ENCODE measurements around the gene TDRD12.
"Not testable (repeated sequence)": the region's sequence is repeated elsewhere in the genome, so short reads cannot be mapped to it uniquely, and the experiment has no call there.

TDRD12 gene

DNA sequence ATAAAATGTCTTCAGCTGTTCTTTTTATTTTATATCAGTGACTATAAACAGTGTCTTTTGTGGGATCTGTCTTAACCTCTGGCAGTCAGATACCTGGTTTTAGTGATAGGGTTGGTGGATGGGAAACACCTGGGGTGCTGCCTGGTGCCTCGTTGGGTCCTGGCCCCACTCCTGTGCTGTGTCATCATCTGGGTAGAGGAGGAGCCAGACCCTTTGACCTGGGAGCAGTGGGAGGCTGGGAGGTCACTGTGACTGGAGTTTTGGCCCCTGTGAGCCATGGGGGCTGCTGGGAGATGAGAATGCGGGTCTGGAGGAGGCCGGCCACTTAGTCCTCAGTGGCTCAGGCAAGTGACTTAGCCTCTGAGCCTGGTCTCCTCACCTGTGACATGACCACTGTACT lies 29.4 kb downstream of the TDRD12 start:
- no peak for DNase-seq

DNA sequence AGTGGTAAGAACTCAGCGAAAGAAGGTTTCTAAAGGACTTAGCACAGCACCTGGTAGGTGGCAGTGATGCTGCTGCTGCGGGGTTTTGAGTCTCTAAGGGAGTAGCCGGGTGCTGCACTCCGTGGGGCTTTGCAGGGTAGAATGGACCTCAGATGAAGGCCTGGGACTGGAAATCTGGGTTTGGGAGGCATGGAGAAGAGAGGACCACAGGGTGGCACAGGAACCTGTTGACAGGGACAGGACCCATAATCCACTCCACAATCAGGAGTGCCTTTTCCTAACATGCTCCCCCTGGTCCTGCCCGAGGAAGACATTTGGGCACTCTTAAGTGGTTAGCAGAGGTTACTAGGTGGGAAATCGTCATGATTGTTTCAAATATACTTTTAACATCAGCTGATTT lies 29.8 kb downstream of the TDRD12 start:
- DNase-seq = no peak

DNA sequence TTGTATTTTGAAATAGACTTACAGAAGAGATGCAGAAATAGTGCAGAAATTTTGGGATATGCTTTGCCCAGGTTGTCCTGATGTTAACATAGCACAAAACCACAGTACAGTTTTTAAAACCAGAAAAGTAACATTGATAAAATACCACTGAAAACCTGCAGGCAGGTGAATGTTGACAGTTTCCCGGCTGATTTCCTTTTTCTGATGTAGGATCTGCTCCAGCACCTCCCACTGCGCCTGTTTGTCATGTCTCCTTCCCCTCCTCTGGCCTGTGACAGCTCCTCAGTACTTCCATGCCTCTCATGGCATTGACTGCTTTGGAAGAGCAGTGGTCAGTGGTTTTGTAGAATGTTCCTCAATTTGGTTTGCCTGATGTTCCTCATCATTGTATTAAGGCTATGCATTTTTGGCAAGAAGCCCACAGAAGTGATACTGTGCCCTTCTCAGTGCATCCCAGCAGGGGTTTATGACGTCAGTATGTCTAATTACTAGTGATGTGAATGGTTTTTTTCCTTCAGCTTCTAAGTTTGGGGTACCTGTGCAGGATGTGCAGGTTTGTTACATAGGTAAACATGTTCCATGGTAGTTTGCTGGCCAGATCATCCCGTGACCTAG lies 31.0 kb downstream of the TDRD12 start:
- DNase-seq = no peak

DNA sequence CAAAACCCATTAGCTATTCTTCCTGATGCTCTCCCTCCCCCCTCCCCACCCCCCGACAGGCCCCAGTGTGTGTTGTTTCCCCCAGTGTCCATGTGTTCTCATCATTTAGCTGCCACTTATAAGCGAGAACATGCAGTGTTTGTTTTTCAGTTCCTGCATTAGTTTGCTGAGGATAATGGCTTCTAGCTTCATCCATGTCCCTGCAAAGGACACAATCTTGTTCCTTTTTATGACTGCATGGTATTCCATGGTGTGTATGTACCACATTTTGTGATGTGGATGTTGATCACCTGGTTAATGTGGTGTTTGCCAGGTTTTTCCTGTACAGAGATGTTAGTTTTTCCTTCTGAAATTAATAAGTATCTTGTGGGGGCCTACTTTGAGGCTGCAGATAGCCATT lies 31.5 kb downstream of the TDRD12 start:
- DNase-seq = no peak

DNA sequence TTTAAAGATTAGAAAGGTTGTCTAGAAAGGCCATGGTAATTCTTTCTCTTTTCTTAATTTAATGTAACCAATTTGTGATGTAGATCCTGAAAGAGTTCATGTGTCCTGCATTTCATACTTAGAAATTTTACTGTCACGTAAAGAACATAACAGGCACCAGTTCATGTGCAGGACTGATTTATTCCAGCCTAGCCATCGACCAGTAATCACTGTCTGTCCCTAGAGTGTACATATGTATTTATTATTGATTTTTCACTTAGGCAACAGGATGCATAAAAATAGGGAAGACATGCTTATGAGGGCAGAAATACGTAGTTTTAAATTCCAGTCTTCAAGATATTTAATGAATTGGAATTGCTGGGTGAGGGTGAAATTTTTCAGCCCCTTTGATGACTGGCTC lies 37.6 kb downstream of the TDRD12 start:
- DNase-seq = no peak

DNA sequence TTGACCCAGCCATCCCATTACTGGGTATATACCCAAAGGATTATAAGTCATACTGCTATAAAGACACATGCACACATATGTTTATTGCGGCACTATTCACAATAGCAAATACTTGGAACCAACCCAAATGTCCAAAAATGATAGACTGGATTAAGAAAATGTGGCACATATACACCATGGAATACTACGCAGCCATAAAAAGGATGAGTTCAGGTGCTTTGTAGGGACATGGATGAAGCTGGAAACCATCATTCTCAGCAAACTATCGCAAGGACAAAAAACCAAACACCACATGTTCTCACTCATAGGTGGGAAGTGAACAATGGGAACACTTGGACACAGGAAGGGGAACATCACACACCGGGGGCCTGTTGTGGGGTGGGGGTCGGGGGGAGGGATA lies 45.8 kb downstream of the TDRD12 start:
- not testable (repeated sequence) for DNase-seq

DNA sequence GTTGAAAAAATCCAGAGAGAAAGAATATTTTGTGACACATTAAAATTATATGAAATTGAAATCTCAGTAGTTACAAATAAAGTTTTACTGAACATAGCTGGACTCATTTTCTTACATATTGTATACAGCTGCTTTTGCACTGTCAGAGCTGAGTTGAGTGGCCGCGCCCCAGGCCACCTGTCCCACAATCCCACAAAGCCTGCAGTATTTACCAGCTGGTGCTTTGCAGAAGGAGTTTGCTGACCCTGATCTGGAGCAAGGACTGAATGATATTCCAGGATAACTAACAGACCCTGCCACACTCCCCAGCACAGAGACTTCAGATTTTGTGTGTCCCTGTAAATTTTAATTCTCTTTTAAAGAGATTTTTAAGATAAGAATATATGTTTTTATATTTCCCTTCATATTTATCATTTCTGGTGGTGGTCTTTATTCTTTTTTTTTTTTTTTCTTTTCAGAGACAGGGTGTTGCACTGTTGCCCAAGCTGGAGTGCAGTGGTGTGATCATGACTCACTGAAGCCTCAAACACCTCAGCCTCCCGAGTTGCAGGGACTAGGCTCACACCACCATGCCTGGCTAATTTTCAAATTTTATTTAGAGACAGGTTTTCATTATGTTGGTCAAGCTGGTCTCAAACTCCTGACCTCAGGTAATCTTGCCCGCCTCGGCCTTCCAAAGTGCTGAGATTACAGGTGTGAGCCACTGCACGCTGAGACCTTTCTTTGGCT lies 48.5 kb downstream of the TDRD12 start:
- DNase-seq = no peak

DNA sequence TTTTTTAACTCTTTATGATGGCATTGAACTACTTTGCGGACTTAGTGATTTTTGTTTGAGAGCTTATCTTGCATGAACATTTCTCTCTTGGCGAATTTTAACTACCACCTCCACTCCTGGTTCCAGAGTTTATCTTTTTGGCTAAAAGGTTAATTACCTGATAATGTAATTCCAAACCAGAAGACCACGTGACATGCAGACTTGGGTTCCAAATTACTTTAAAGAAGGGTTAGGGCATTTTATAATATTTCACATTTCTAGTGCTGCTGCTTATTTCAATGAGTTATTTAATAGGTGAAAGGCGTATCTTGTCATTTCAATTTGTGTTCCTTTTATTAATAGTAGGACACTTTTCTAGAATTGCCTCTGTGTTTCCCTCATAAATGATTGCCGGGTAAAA lies 52.0 kb downstream of the TDRD12 start:
- DNase-seq = no peak

DNA sequence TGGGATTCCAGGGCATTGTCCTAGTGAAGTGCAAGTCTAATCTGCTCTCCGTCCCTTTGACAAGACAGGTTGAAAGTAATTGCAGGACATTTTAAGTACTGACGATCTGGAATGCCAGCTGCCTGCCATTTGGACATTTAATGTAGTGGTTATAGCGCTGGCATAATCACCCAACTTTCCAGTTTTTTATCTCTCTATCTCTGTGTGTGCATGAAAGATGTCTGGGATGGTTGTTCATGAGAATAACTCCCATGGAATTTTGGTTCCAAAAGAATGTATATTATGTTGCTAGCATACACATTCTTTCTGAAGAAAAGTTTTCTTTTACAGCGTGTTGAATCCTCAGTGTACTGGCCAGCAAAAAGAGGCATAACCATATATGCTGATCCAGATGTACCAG lies 53.6 kb downstream of the TDRD12 start:
- no peak for DNase-seq

DNA sequence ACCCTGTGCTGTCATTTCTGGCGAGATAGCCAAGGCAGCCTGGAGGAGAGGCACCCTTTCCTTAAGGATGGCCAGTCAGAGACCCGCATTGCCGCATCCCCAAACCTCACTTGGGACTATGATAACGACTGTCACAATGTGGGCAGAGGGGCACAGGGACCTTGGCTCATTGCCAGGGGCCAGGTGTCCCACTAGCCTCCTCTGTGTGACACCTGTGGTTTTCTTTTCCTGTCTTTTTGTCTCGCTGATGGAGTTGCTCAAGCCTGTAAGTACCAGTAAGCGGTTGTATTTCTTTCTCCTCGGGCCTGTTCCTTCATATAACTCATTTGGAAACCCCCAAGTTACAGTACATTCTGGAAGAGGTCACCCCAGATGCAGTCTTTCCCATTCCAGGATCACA lies 59.5 kb downstream of the TDRD12 start:
- DNase-seq = no peak

DNA sequence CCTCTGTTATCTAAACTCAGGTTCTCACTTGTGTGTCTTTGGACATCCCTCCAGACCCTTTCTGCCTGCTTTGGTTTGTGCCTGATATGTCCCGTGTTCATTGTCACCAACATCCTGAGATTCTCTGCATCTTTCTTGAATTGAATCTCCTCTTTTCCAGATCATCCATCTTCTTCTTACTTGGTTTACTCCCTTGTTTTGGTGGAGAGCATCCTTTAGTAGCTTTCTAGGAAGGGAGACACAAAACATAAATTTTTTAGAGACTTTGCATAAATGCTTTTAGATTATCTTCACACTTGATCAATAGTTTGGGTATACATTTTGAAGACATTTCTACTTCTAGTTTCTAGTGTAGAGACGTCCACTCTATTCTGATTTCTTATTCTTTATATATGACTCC lies 61.7 kb downstream of the TDRD12 start:
- no peak for DNase-seq

DNA sequence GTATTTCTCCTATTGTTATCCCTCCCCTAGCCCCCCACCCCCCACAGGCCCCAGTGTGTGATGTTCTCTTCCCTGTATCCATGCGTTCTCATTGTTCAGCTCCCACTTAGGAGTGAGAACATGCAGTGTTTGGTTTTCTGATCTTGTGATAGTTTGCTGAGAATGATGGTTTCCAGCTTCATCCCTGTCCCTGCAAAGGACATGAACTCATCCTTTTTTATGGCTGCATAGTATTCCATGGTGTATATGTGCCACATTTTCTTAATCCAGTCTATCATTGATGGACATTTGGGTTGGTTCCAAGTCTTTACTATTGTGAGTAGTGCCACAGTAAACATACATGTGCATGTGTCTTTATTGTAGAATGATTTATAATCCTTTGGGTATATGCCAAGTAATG lies 62.5 kb downstream of the TDRD12 start:
- not testable (repeated sequence) for DNase-seq

DNA sequence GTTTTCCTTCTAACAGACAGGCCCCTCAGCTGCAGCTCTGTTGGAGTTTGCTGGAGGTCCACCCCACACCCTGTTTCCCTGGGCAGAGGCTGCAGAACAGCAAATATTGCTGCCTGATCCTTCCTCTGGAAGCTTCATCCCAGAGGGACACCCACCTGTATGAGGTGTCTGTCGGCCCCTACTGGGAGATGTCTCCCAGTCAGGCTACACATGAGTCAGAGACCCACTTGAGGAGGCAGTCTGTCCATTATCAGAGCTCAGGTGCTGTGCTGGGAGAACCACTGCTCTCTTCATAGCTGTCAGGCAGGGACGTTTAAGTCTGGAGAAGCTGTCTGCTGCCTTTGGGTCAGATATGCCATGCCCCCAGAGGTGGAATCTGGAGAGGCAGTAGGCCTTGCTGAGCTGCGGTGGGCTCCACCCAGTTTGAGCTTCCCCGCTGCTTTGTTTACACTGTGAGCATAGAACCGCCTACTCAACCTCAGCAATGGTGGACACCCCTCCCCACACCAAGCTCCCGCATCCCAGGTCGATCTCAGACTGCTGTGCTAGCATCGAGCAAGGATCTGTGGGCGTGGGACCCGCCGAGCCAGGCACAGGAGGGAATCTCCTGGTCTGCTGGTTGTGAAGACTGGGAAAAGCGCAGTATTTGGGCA lies 67.7 kb downstream of the TDRD12 start:
- not testable (repeated sequence) for DNase-seq

DNA sequence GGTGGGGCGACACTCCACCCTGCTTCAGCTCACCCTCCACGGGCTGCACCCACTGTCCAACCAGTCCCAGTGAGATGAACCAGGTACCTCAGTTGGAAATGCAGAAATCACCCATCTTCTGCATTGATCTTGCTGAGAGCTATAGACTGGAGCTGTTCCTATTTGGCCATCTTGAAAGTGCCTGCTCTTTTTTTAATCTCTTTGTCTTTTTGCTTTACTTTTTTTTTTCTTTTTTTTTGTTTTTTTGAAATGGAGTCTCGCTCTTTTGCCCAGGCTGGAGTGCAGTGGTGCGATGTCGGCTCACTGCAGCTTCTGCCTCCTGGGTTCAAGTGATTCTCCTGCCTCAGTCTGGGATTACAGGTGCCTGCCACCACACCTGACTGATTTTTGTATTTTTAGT lies 68.3 kb downstream of the TDRD12 start:
- DNase-seq = not testable (repeated sequence)

DNA sequence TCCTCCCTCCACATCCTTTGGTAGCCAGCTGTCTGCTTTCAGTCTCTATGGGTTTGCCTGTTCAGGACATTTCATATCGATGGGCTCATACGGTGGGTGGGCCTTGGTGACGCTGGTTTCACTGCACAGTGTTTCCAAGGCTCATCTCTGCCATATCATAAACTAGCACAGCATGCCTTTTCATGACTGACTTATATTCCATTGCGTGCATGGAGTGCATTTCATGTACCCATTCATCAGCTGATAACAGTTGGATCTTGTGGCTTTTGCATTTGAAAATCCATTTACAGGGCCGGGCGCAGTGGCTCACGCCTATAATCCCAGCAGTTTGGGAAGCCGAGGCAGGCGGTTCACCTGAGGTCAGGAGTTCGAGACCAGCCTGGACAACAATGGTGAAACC lies 69.9 kb downstream of the TDRD12 start:
- DNase-seq = no peak

DNA sequence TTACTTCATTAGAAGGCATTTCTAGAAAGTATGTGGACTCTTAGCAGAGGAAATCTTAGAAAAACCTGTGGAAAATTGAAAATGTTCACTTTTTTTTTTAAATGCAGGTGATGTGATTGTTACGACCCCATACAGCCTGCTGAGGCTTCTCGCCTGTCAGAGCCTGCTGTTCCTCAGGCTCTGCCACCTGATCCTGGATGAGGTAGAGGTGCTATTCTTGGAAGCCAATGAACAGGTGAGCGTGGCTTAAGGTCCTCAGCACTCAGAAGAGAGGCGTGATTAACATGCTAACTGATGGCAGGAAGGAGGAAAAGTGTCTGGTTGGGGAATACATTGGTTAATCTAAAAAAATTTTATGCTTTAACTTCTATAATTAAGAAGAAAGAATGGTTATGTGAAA lies 78.6 kb downstream of the TDRD12 start:
- no peak for DNase-seq

DNA sequence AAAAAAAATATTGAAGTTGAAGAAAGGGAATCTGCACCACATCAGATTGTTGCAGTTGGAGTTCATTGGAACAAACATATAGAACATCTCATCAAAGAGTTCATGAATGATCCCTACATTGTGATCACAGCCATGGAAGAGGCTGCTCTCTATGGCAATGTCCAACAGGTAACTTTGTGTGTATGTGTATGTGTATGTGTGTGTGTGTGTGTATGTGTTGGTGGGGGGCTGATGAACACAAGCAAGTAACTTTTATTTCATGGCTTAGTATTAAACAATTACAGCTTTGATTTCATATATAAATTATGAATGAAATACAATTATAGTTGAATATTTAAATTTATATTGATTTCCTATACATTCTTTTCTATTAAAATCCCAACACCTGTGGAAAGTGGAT lies 80.6 kb downstream of the TDRD12 start:
- DNase-seq = no peak

DNA sequence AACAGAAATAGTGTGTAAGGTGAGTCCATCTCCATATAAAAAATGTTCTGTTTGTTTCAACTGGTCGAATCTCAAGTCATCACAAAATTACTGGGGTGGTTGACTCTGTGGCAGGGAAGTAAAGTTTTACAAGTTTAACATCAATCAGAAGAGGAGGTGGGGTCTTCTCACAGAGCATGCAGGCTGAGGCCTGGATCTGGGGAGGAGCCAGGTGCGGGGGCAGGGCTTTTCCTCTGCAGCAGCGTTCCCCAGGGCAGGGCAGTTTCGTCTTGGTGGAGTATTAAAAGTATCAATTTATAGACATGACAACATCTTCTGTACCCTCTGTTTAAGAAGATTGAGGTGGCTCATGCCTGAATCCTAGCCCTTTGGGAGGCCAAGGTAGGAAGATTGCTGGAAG lies 81.2 kb downstream of the TDRD12 start:
- DNase-seq = no peak

DNA sequence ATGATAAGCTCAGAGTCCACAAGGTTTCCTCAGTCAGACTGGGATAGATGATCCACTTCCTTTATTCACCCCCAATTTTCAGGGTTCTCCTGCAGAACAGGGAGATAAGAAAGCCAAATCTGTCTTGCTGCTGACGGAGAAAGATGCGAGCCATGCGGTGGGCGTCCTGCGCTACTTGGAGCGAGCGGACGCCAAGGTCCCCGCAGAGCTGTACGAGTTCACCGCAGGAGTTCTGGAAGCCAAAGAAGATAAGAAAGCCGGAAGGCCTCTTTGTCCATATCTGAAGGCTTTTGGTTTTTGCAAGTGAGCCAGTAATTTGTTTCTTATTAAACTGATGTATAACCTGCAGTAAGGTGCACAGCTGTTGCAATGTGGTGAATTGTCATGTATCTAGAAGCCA lies 83.3 kb downstream of the TDRD12 start:
- DNase-seq = no peak

DNA sequence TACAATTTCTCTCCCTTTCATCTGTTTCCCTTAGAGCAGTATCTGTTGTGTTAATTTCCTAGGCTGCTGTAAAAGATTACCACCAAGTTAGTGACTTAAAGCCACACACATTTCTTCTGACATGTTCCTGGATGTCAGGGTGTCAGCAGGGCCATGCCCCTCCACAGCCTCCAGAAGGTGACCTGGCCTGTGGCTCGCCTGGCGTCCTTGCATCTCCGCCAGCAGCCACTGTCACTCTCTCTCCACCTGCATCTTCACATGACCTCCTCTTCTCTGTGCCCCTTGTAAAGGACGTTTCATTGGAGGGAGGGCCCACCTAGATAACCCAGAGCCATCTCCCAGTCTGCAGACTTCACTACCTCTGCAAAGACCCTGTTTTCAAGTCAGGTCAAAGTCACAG lies 88.7 kb downstream of the TDRD12 start:
- DNase-seq = no peak

DNA sequence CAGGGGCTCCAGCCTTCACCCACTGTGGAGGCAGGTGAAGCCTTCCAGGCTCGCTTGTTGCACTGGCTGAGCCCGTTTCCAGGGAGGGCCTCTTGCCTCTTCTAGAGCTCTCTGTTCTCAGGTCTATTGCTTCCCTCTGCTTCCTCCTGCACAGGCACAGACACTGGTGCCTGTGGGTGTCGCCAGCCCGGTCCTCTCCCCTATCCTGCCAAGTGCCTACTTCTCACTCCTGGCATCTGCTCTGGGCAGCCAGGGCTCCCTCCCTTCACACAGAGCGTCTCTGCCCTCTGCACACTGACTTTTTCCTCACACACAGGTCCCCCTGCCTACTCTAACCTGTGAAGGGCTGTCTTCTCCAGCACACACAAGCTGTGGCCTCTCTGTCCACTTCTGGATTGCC lies 89.7 kb downstream of the TDRD12 start:
- no peak for DNase-seq

DNA sequence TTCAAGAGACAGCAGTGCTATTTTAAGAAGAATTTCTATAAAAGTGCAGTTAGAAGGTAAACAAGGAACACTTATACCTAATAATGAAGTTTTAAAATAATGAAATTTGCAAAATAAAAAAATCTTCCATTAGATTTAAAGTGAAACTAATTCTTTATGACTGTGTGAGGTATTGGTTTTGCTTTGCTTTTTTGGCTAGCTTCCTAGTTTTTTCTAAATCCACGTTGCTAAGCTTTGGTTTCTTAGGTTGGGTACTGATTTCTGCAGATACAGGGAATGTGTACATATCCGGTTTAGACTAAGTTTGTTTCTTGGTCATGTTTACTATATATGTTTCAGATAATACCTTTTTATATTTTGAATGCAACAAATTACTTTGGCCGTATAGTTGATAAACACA lies 90.2 kb downstream of the TDRD12 start:
- no peak for DNase-seq

DNA sequence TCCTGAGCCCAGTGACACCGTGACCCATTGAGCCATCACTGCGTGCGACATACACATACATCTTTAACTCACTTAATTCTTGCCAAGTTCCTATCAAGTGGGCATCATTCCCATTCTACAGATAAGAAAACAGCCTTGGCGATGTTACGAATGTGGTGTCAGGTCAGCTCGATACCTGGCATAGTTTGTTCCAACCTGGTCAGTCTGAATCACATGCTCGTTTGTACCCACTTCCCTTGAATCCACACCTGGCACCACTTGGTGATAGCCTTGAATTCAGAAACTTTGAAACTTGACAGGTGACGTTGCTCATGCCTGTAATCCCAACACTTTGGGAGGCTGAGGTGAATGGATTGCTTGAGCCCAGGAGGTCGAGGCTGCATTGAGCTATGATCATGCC lies 90.9 kb downstream of the TDRD12 start:
- no peak for DNase-seq

DNA sequence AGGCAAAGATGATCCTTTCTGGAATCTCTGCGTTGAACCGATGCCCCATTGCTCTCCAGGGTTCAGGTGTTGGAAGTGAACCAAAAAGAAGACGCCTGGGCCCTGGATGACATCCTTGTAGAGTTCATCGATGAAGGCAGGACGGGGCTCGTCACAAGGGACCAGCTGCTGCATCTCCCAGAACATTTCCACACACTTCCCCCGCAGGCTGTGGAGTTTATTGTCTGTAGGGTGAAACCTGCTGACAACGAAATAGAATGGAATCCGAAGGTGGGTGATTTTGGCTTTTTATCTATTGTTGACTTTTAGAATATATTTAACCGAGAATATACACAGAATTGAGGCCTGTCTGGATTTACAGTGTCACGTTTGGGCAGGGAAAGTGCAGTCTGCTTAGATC lies 91.6 kb downstream of the TDRD12 start:
- DNase-seq = no peak

DNA sequence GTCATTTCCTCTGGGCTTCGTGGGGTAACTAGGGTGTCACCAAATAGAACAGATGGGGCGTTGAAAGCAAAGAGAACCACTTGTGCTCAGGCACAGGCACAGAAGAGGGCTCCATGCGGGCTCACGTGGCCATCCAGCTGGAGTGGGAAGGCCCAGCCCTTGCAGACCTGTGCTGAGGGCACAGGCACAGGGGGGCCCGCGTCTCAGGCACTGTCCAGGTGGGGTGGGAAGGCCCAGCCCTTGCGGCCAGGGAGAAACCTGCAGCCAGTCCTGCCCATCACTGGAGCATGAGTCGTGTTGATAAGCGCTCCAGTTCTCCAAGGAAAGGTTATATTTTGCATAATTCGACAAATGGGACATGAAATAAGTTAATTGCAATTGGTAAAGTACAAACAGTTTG lies 92.5 kb downstream of the TDRD12 start:
- DNase-seq = no peak

All from stimulated activated CD4-positive, alpha-beta T cell treated with anti-CD3 and anti-CD28 coated beads, Interleukin-12 subunit alpha, Interleukin-12 subunit beta, amount 100 ng/mL, for 4 hours (primary cell).